HG02588 (cell line): Measurements from ENCODE around the gene LY6G6C.
"Not testable (repeated sequence)": the region's sequence is repeated elsewhere in the genome, so short reads cannot be mapped to it uniquely, and the experiment has no call there.

Experiments
- ATAC-seq: cut with Tn5 transposase; IDR thresholded peaks from one replicate; pipeline ENCODE4 v1.9.1; 2021; ENCODE audit warnings: mild to moderate bottlenecking, moderate library complexity; ENCODE audit not compliant: unreplicated experiment

The LY6G6C gene

DNA sequence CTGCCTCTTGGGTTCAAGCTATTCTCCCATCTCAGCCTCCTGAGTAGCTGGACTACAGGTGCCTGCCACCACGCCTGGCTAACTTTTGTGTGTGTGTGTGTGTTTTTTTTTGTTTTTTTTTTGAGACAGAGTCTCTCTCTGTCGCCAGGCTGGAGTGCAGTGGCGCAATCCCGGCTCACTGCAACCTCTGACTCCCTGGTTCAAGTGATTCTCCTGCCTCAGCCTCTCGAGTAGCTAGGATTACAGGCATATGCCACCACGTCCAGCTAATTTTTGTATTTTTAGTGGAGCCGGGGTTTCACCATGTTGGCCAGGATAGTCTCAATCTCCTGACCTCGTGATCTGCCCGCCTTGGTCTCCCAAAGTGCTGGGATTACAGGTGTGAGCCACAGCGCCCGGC, 12.4 kb downstream of the LY6G6C start:
- ATAC-seq: not testable (repeated sequence)

GRCh38 chr6:31708224-31708623, 13.3 kb downstream of the LY6G6C start:
- ATAC-seq: no peak

- ATAC-seq: no peak
Observed at GRCh38 chr6:31707701-31708100, 13.8 kb downstream of the LY6G6C start.

- ATAC-seq: no peak
Observed at GRCh38 chr6:31706599-31706998, 14.9 kb downstream of the LY6G6C start, which contains the start of gene LY6G6F. LY6G6F (plus strand) TSS chr6:31706866; CDS start chr6:31706907, 41 bp downstream.

DNA sequence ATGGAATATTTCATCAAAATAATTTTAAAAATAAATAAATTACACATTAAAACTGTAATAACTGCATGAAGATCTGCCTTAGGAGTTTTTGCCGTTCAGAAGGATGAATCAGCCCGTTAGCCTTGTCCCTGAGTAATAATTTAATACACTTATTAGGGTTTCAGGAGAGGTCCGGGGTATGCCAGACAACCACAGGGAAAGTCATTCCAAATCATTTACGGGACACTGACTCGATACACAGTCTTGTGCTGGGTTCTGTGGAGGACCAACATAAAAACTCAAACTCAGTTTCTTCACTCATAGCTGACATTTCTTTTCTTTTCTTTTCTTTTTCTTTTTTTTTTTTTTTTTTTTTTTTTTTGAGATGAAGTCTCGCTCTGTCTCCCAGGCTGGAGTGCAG, 15.6 kb downstream of the LY6G6C start:
- ATAC-seq: no peak

GRCh38 chr6:31702819-31703716, 18.5 kb downstream of the LY6G6C start, which contains the start of gene ABHD16A:
ABHD16A (minus strand) TSS chr6:31703324; CDS start chr6:31703281, 43 bp downstream.
- ATAC-seq: peak; percentile 89

- ATAC-seq: no peak
Observed at GRCh38 chr6:31702405-31702818, 19.1 kb downstream of the LY6G6C start.

DNA sequence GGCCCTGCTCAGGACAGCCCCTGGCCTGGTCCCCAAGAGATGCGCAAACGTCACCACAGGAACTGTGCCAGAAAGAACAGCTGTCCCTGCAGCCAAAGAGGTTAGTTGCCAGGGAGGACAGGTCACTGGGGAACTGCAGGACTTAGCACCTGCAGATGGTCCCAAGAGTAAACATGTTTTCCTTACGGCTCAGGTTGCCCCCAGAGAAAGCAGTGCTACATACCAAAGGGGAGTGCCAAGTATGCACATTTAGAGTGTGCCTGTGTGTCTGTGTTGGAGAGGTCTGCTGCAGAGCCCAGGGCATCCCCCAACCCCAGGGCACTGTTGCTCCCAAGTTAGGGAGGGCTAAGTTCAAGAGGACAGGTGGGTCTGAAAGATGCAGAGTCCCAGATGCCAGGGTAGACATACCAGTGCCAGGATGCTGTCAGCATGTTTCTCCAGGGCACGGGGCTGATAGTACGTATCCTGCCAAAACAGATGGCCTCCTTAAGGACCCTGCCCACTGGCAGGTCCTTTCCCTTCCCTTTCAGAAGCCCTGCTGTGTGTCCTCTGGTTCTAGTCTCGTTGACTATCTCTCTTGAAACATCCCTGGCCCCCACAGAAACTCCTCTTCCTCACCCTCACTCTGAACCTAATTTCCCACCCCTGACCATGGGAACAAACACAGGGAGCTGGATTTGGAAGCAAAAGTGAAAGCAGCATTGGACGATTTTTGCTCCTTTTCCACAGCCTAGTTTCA, 19.7 kb downstream of the LY6G6C start:
- no peak for ATAC-seq

- no peak for ATAC-seq
Observed at GRCh38 chr6:31700740-31701401, 20.7 kb downstream of the LY6G6C start.

DNA sequence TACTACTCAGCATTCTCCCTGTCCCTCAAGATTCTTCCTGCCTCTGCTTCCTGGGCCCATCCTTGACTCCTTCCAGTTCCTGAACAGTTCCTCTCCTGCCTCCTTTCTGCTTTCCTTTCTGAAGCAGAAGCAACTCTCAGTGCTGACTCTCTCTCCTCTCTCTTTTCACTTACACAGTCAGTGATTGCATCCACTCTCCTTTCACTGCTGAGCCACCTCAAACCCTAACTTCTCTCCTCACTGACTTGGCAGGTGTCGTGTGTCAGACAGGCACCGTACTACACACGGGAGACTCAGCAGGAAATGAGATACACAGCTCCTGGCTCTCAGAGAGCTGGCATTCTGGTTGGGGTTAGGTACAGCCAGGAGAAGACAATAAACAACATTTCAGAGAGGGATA, 24.0 kb downstream of the LY6G6C start:
- no peak for ATAC-seq

DNA sequence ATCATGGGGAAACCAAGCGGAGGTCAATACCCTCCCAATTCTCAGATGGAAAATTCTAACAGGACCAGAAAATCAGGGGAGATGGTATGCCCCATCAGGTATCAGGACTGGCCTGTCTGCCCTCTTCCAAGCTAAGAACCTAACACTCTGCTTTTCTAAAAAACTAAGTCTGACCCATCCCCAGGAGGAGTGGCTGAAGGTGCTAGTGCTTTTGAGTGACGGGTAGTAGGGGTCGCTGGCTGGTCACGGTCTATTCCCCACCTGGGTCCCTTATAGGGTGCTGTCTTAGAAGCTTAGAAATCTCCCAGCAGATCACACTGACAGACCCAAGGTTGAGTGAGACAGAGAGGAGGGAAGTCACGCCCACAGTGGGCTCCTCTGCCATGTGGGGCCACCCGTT, 28.0 kb downstream of the LY6G6C start:
- ATAC-seq: no peak

GRCh38 chr6:31692886-31693285, 28.7 kb downstream of the LY6G6C start:
- no peak for ATAC-seq

- ATAC-seq: no peak
Observed at GRCh38 chr6:31692353-31692752, 29.2 kb downstream of the LY6G6C start.

DNA sequence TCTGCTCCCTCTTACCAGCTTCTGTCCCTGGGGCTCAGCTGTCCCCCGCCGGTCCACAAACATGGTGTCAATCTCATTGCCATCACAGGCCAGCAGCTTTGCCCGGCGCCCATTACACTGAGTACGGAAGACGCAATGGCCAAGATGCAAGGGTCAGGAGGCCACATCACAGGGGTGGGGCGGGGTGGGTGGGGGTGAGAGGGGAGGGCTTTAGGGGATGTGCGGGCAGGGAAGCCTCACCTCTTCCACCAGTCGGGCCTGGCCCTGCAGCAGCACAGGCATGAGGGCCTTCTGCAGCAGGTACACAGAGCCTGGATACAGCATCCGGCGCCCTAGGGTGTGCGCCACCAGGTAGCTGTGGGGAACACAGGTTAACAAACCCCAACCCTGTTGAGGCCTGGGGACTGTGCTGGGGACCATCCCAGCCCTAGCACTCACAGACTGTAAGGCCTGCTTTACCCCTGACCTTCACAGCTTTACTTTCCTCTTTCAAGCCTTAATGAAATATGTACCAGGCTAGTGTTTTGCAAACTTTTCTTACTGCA, 29.9 kb downstream of the LY6G6C start:
- no peak for ATAC-seq

GRCh38 chr6:31691078-31691463, 30.5 kb downstream of the LY6G6C start:
- no peak for ATAC-seq

GRCh38 chr6:31690231-31691077, 31.1 kb downstream of the LY6G6C start:
- no peak for ATAC-seq

DNA sequence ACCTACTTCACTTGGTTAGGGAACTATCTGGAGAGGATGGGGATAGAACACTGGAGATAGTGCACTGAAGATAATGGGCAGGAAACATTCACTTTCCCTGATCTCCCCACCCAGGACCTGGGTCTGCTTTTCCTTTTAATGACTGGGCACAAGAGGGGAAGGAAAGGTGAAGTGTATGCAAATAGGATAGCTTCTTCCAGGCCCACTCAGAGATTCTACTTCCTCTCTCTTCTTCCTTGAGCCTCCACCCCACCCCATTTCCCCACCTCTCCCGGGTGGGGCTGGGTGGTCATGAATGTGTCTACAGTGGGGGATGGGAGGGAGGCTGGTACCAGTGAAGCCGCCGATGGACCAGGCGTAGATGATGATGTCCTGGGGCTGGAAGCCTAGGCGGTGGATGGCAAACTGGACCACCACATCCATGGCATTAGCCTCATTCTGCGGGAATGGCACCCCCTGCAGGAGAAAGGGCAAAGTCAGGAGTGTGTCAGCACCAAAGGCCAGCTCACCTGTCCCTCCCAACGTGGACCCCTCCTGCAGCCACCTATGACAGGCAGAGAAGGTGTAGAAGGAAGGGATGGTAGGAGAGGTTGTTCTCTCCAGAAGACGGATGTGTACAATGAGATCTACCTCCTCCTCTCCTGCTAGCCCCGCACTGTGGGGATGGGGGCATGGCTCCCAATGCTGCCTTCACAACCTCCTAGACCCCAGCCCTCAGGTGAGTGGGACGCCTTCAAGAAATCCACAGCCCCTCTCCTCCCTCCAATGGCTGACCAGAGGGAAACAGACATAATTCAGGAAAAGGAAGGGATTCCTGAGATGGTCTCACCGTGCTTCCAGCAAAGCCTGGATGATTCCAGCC, 32.1 kb downstream of the LY6G6C start:
- no peak for ATAC-seq

DNA sequence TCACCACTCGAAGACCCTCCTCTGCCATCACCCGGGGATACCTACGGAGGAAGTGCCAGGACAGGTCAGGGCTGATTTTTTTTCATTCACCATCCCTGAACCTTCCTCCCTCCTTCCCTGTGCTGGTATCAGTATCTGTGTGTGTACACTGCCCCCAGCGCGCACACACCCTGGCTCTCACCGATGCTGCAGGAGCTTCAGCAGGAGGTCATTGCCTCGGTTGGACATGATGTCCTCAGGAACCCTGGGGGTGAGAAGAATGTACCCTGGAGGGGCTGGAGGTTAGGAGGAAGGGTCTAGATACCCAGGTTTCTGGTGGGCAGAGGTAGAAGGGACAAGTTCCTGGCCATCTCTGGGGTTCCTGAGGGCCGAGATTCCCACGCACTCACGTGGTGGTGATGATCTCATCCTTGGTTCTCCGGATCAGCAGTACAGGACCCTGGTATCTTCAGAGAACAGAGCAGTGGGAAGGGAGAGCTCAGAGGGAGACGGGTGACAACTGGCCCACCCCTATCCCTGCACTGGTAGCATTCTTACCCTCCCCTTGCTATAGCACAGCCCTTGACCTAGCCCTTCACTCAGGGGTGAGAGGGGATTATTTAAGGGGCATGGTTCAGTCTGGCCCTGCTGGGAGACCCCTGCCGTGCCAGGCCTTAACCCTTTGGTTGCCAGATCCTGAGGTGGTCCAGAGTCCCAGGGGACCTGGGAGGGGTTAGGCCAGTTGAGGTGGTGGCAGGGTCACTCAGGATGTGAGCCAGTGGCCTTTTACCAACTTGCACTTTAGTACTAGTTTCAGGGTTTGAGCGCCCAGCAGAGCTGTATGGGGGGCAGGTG, 33.5 kb downstream of the LY6G6C start:
- no peak for ATAC-seq
